HG02798 (cell line): ENCODE measurements around the gene VSIG1.

Experiments
- ATAC-seq: cut with Tn5 transposase; IDR thresholded peaks from one replicate; pipeline ENCODE4 v1.9.1; 2021; ENCODE audit warnings: mild to moderate bottlenecking; ENCODE audit not compliant: unreplicated experiment, poor library complexity

Gene VSIG1

DNA sequence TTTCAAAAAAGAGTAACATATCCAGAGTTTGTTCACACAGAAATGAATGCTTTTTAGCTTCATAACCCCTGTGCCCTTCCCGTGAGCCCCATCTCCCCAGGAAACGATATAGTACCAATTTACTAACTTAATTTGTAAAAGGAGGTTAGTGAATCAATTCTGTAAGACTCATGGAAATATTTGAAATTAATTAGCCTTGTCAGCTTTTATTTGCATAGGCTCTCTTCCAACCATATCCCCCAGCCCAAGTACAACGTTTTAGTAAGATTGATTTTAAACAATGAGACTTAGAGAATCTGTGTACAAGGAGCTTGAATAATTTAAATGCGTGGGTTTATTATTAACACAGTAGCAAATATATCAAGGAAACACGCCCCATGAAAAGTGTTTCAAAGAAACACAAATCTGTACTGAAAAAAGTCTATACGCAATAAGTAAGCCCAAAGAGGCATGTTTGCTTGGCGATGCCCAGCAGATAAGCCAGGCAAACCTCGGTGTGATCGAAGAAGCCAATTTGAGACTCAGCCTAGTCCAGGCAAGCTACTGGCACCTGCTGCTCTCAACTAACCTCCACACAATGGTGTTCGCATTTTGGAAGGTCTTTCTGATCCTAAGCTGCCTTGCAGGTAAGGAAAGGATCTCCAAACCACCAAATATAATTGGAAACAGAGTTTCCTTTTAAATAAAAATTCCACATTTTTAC, at the start of gene VSIG1:
Gene VSIG1, plus strand, starts transcription at position 512 of the 703 bp plus-strand sequence. Its CDS starts 66 bp downstream, at position 578.
- no peak for ATAC-seq

DNA sequence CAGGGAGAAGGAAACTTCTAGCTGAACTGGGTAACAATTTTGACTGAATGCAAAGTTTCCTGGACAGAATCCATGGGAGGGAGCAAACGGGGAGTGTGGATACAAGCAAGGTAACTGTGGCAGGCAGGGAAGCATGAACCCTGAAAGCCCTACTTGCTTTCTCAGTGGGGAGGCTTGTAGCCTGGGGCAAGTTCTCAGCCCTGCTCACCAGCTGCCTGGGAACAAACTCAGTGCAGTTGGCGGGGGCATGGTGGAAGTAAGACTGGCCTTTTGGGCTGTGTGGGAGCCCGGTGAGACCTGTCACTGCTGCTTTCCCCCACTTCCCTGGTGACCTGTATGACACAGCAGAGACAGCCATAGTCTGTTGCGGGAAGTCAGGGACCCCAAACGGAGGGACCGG, 48.7 kb upstream of the VSIG1 start:
- no peak for ATAC-seq

DNA sequence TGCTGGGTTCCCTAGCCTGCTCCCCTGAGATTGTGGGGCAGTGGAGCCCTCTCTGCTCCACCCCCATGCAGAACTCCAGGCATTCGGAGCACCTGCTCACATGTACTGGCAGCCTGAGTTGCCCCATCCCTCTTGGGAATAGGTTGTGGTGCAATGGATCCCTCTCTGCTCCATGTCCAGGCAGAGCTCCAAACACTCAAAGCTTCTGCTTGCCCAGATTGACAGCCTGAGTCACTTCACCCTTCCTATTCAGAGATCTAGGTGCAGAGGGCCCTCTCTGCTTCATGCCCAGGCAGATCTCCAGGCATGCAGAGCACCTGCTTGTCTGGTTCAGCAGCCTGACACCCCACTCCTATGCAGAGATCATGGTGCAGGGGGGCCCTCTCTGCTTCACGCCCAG, 44.1 kb upstream of the VSIG1 start:
- peak; percentile 16 for ATAC-seq

DNA sequence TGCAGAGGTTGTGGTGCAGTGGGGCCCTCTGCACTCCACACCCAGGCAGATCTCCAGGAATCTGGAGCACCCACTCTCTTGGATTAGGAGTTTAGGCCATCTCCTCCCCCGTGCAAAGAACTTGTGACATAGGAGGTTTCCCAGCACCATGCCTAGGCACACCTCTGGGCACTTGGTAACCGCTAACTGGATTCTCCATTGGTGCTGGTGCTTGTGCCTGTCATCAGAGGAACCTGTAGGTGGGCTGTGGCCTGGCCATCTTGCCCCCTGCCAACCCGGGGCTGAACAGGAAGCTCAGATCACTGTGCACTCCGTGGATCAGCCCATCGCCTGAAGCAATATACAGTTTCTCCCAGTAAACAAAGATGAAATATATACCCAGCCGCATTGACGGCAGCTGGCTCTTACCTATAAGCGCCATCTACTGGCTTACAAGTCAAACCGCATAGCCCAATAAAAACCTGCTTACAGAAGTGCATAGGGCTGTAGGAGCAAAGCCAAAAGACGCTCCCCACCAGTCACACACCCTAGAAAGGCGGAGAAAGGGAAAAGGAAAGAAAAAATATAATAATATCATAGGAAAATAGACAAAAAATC, 43.5 kb upstream of the VSIG1 start:
- peak; percentile 78 for ATAC-seq

DNA sequence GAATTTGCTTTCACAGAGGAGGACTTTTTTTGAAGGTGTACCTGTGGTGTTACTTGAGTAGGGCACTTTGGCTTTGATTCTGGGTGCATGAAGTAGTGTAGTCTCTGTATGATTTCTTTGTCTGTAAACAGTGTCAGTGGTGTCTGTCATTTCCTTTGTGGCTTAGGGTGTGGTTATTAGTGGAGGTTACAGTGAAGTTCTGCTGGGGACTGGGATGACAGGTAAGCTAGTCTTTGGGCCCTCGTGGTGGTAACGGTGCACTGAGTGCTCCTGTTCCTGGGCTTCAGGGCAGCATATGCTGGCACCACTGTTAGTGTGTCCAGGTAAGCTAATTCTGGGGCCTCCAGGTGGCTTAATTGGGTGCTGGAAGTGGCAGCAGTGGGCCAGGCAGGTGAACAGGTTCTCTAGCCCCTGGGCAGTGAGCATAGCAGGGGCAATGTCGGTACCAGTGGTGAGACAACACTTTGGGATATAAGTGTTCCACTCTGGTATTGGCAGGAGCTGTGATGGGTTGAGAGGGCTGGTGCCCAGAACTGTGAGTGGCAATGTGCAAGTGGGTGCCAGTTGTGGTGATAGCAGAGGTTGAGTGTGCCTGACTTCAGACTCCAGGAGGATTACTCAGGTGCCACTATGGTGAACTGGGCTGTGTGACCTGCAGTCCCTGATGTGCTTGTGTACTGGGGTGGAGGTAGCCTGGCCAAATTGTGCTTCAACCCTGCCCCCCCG, 26.0 kb upstream of the VSIG1 start:
- ATAC-seq = no peak

DNA sequence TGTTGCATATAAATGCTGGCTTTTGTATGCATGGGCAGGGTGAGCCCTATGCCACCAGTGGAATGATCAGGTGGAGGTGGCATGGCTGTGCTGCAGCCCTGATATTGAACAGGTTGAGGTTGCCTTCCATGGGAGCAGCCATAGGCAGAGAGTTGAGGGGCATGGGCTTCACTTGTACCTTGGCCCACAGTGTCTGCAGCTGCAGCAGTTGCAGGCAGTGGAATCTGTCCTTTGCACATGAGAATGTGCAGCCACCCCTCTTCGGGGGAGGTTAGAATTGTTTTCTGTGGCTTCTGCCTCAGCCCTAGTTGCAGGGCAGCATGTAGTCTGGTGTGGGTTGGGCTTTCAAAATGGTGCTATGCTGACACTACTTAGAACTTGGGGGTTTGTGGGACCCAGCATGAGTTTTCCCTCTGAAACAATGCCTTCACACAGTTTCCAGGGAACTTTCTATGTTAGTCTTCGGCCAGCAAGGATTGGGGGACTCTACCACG, 25.4 kb upstream of the VSIG1 start:
- ATAC-seq = no peak

DNA sequence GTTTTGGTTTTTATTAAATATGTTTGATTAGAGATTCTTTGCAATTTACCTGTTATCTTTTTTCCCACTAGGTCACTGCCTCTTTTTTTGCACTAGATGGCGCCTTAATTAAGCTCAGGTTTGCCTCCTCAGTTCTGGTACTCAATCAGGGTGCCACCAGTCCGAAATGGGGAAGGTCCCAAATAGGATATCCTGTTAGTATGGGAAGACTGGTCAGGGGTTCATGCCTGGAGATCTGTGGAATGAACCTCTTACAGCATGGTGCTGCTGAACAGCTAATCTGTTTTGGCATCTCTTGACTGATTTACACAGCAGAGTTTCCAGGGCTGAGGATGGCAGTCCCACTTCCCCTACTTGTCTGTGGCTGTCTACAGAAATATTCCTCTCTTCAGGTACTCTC, 24.2 kb upstream of the VSIG1 start:
- ATAC-seq = peak; percentile 53

DNA sequence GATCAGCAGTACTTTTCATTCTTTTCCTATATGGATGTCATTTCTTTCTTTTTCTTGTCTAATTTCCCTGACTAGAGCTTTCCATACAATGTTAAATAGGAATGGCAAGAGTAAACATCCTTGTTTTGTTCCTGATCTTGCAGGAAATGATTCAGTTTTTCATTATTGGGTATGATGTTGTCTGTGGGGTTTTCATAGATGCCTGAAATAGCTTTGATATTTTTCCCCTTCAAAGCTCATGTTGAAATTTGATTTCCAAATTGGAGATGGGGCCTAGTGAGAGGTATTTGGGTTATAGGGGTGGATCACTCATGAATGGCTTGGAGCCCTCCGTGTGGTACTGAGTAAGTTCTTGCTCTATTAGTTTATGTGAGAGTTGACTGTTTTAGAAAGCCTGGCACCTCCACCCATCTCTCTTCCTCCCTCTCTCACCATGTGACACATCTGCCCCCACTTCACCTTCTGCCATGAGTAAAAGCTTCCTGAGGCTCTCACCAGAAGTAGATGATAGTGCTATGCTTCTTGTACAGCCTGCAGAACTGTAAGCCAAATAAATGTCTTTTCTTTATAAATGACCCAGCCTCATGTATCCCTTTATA, 22.3 kb upstream of the VSIG1 start:
- no peak for ATAC-seq

DNA sequence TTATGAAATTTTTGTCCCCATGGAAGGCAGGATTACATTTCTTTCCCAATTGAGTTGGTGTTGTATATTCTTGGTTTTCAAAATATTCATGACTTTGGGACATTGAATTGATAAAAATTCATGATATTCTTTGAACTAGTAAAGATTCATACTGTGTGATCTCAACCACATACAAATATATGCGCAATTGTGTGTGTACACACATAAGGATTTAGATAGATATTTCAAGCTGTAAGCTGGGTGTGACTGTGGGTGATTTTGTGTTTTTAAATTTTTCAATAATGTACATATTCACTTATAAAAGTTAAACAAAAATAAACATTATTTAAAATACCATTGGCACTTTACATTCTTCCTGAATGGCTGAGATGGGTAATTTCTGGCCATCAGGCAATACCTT, 19.5 kb upstream of the VSIG1 start:
- ATAC-seq = no peak

DNA sequence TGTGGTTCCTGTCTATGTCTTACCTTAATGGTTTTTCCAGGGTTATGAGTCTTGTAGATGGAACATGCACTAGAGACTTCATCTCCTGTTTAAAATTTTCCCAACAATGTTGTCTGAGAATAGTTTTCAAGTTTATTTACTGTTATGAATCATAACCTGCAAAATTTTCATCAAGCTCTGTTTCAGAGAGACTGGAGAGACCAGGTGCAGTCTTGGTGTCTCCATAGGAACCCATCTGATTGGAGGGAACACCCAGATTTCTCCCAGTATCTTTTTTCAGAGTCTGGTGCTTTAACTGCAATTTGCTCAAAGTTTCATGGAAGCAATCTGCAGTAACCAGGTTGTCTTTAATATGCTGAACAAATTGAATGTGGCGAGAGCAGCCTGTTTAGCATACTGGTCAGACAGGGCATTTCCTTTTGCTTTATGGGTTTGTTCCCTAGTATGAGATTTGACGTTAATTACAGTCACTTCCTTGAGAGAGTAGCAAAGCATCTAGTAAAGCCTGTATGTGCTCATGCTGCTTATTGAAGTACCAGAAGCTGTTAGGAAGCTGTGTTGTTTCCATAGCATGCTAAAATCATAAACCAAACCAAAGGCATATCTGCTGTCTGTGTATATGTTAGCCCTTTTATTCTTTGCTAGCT, 18.8 kb upstream of the VSIG1 start:
- ATAC-seq = no peak

DNA sequence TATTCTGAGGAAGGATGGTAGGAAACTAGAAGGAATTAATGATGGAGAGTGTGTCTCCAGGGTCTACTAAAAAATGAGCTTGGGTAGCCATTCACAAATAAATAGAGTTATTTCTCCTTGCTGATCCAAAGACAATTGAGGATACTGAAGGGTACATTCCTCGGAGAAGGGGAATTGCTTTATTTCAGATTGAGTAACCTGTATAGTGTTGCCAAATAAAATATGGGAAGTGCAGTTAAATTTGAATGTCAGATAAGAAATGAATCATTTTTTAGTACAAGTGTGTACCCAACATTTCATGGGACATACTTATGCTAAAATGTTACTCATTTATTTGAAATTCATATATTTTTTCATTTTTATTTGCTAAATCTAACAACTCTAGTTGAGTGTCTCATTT, 16.0 kb upstream of the VSIG1 start:
- ATAC-seq = no peak

DNA sequence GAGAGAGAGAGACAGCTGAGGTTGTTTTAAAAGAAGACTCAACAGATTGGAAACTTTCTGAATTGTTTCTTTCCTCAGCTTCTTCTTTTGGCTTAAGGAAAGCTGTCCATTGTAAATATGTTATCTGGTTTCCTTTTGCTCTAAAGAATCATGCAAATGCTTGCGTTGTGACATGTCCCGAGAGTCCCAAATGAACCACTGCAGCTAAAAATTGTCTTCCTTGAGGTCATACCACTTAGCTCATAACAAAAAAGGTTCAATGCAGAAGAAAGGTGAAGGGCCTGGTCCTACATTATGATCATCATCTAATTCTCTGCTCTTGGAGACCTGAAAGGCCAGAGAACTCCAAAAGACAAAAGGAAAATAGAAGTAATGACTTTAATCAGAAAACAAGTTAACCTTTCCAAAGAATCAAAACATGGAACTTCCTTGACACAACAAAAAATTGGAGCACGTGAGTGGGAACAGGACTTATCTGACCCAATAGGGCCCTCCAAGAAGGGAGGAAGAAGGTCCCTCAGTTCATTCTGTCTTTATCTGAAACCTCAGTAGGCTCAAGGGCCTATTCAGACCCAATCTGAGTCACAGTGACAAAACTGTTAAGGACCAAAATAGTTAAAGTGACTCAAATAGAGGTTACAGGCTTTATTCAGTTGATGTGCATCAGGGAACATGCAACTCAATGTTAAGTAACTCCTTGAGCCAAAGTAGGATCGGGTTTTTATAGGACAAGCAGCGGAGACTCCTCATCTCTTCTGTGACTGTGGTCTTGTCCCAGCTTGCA, 14.7 kb upstream of the VSIG1 start:
- peak; percentile 67 for ATAC-seq

DNA sequence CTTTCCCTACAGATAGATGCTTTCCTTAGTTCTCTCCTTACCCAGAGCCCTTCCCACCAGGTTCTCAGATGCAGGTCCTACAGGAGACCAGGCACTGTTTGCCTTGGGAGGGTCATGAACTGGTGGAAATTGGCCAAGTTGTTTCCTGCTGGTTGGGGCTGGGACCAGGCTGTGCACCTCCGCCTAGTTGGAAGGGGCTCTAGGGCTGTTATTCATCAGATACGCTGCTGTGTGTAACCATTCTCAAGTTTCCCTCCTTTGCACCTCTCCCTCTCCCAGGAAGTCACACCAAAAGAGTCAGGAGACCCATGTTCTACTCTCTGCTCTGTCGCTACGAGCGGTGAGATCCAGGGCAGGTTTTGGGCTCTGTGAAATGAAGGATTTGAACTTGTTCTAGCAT, 11.9 kb upstream of the VSIG1 start:
- no peak for ATAC-seq

DNA sequence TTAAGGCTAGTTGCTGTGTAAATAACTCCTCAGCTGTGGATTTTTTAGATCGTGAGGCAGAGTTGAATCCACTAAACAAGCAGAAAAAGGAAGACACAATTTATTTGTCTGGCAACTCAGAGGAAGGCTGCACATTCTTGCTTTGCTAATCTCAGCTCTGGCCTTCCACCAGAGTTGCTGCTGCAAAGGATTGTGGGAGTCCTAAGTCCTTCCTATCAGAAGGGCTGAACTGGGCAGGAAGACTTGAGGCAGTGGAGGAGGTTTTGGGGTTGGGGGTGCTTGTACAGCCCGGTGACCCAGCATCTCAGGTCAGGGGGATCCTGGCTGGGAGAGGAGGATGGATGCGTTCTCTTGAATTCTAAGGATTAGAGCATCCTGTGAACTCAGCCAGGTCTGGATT, 11.0 kb upstream of the VSIG1 start:
- no peak for ATAC-seq

DNA sequence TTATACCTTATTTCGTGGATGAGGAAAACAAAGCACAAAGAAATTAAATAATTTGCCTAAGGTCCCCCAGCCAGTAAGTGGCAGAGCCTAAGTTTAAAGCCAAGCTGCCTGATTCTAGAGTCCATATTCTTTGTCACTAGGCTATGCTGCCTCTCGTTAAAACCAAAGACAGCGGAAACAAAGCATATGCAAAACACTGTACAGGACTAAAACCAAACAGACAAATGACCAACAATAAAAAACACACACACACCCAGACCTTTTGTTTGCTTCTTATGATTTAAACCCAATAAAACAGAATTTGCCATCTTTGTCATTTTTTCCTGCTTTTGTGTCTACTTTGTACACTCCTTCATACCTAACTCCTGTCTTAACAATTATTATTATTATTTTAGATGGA, 10.1 kb upstream of the VSIG1 start:
- no peak for ATAC-seq

DNA sequence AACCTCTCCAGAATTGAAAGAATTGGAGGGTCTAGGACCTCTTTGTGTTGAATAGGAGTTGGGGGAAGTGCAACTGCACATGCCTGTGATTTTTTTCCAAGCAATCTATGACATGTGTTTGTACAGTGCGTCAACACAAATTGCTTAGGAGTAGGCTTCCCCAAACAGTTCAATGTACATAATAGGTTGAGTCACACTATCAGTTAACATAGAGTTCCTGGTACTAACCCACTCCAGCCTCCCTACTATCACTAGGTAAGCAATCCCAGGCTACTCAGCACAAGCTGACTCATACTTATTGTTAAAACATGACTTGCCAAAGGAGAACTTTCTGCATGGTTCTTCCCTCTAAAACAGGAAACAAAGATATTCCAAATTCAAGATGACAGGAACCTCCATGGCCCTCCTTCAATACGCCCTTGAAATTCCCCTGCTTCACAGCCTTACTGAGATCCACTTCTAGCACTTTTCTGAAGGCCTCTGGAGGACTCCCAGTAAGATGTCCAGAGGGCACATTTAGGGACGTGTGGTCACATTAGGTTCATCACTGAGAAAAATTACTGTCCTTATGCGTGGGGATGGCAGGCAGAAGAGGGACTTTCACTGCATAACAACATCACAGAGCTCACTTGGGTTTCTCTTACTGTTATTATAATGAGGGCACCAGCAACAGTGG, 8.4 kb upstream of the VSIG1 start:
- ATAC-seq = no peak

DNA sequence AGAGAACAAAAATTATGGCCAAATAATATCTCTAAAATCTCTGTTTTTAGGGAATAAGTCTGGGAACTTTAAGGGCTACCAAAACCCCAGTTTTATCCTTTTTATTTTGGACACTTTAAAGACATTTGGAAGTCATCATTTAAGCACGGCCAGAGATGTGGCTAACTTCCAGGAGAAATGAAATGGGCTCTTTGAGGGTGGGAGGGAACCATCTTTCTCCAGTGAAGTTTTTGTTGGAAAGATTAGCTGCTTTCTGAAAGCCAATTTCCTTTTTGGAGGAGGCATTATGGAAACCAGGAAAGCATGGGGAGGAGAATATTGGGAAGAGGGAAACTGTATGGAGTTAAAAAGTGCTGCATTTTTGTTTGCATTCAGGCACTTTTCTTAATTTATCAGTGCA, 4.8 kb downstream of the VSIG1 start:
- ATAC-seq = no peak

DNA sequence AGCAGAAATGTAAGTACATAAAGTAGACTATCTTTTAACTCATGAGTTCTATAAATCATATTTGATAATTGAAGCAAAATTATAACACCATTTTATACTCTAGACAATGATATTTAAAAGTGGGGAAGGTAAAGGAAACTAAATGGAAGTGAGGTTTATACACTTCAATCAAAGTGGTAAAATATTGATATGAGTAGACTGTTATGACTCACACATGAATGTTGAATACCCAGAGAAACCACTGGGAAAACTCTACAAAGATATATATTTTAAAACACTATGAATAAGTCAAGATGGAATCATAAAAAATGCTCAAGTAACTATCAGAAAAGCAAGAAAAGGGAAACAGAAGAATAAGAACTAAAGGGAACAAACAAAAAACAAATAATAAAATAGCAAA, 8.4 kb downstream of the VSIG1 start:
- ATAC-seq = no peak

DNA sequence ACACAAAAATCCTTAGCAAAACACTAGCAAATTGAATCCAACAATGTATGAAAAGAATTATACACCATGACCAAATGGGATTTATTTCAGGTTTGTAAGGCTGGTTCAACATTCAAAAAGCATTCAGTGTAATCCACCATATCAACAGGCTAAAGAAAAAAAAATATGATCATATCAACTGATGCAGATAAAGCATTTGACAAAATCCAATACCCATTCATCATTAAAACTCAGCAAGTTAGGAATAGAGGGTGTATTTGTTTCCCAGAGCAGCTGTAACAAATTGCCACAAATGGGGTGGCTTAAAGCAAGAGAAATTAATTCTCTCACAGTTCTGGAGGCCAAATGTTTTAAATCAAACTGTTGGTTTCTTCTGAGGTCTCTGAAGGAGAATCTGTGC, 10.7 kb downstream of the VSIG1 start:
- no peak for ATAC-seq
